NCI-H1105 treated with DMSO at 0.1 percent for 48 hours (cell line): Measurements from ENCODE around the gene TRPM6.
"Not testable (repeated sequence)": the region's sequence is repeated elsewhere in the genome, so short reads cannot be mapped to it uniquely, and the experiment has no call there.

Experiments
- DNase-seq: peaks from one replicate; lab custom pipeline; 2025; lab: John Stamatoyannopoulos, UW

TRPM6 gene

GRCh38 chr9:74859786-74860185 lies 27.9 kb downstream of the TRPM6 start:
- DNase-seq: no peak

GRCh38 chr9:74858751-74859414 lies 28.8 kb downstream of the TRPM6 start:
- DNase-seq: no peak

DNA sequence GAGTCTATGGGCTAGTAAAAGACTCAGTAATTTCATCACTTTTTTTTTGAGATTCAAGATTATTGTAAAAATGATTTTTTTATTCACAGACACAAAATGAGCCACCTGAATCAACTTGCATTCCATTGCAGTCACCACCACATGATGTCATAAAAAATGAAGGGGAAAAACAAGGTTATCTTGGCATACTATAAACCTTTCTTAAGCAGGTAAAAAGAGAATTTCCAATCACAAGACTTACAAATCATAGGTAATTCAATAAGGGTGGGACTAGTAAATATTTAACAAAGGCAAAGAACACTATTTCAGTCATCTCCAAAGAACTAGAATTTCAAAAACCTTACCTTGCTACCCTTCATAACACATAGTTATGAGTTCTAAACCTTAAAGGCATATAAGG lies 30.7 kb downstream of the TRPM6 start:
- DNase-seq: no peak

GRCh38 chr9:74855072-74855471 lies 32.6 kb downstream of the TRPM6 start:
- no peak for DNase-seq

DNA sequence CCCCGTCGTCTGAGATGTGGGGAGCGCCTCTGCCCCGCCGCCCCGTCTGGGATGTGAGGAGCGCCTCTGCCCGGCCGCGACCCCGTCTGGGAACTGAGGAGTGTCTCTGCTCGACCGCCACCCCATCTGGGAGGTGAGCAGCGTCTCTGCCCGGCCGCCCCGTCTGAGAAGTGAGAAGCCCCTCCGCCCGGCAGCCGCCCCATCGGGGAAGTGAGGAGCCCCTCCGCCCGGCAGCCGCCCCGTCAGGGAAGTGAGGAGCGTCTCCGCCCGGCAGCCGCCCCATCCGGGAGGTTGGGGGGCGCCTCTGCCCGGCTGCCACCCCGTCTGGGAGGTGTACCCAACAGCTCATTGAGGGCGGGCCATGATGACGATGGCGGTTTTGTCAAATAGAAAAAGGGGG lies 34.7 kb downstream of the TRPM6 start:
- not testable (repeated sequence) for DNase-seq

DNA sequence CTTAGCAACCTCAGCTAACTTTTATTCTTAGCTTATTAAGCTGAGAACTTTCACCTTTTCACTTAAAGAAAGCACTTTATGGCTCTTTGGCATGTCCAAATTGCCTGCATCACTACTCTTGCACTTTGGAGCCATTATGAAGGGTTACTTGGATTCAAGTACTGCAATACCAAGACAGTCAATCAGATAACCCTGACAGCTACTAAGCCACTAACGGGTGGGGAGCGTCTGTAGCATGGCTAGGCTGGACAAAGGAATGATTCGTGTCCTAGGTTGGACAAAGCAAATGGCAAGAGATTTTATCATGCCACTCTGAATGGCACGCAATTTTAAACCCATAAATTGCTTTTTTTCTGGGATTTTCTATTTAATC lies 39.6 kb downstream of the TRPM6 start:
- DNase-seq: no peak

- no peak for DNase-seq
These were observed 40.1 kb downstream of the TRPM6 start for GRCh38 chr9:74847478-74848152.

- no peak for DNase-seq
These were observed 41.0 kb downstream of the TRPM6 start for GRCh38 chr9:74846766-74847165.

- DNase-seq: no peak
These were observed 49.4 kb downstream of the TRPM6 start for GRCh38 chr9:74838351-74838750.

- DNase-seq: no peak
These were observed 63.1 kb downstream of the TRPM6 start for GRCh38 chr9:74824654-74825053.

DNA sequence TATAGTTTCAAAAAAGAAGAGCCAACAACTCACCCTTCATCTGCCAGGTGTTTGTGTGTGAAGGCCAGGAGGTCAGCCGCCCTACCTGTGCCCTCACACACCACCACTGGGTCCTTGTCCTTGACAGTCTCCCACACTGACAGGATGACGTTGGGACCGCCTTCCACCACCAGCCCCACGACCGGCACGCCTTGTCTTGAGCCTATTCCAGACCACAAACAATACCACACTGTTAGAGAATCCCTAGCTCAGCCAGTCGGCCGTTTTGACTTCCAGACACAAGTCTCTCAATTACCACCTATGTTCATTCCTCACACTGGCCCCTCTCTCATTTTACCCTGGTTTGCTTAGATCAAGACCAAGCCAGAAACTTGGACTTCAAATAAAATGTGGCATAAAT lies 66.1 kb downstream of the TRPM6 start:
- DNase-seq: no peak

DNA sequence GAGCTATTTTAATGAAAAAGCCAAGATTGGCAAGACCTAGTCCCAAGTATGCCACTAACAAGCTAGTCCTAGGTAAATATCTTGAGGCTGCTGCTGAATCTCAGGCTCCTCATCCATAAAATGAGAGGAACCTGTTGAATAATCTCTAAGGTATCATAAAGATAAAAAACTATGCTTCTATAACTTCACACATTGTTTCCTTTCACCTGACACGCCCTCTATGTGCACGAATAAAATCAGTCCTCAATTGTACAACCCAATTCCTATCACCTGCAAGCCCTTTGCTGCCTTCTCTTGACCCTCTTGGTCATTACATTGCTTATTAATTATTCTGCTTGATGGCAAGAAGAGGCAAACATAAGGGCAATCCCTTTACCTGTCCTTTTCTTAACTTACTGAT lies 69.9 kb downstream of the TRPM6 start:
- no peak for DNase-seq

GRCh38 chr9:74817281-74817810 lies 70.4 kb downstream of the TRPM6 start:
- no peak for DNase-seq

GRCh38 chr9:74810200-74810599 lies 77.5 kb downstream of the TRPM6 start:
- DNase-seq: no peak

GRCh38 chr9:74804018-74804385 lies 83.7 kb downstream of the TRPM6 start:
- no peak for DNase-seq

GRCh38 chr9:74803376-74804017 lies 84.2 kb downstream of the TRPM6 start:
- no peak for DNase-seq

DNA sequence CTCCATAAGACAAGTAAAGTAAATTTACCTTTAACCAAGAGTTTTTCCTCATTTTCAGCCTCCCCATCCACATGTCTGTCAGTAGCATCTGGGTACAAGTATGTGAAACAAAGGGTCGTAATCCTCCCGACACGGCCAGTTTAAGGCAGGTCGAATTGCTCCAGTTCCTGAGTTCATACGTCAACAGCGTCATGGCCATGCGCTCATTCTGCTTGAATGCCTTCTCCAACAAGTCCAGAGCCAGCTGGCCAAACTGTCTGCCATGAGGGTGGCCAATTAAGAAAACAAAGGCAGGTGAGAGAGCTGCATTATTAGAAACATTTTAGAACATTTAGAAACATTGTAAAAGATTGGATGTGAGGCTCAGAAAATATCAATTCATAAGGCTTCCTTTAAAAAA lies 87.5 kb downstream of the TRPM6 start:
- DNase-seq: no peak

GRCh38 chr9:74795803-74796202 lies 91.9 kb downstream of the TRPM6 start:
- peak; percentile 10 for DNase-seq

DNA sequence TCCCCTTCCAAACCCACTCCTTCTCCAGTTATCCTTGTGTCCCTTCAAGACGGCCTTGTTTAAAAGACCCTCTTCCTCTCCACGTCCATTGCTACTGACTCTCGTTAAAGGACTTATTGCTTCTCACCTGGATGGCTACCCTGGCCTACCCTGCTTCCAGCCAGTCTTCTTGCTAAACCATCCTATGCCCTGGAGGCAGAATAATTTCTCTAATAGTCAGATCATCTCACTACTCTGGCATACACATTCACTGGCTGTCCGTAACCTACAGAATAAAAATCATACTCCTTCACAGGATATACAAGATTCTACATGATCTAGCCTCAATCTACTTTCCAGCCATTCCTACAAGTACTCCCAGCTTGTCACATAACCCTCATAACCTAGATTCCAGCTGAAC lies 92.6 kb downstream of the TRPM6 start:
- no peak for DNase-seq

DNA sequence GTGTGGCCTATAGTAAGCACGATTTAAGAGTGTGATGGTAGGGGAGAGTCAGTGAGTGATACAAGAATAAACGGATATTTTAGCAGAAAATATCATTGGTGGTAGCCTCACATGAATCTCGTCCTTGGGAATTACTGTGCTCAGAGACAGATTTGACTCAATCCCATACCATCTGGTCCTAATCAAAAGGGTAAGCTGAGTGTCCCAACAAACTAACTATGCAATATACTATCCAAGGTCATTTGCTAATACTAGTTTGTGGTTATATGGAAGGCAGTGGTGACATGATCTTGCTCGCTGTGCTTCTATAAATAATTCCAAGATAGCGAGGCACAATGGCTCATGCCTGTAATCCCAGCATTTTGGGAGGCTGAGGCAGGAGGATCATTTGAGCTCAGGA lies 103.2 kb downstream of the TRPM6 start:
- no peak for DNase-seq

GRCh38 chr9:74783408-74783807 lies 104.3 kb downstream of the TRPM6 start:
- DNase-seq: no peak

DNA sequence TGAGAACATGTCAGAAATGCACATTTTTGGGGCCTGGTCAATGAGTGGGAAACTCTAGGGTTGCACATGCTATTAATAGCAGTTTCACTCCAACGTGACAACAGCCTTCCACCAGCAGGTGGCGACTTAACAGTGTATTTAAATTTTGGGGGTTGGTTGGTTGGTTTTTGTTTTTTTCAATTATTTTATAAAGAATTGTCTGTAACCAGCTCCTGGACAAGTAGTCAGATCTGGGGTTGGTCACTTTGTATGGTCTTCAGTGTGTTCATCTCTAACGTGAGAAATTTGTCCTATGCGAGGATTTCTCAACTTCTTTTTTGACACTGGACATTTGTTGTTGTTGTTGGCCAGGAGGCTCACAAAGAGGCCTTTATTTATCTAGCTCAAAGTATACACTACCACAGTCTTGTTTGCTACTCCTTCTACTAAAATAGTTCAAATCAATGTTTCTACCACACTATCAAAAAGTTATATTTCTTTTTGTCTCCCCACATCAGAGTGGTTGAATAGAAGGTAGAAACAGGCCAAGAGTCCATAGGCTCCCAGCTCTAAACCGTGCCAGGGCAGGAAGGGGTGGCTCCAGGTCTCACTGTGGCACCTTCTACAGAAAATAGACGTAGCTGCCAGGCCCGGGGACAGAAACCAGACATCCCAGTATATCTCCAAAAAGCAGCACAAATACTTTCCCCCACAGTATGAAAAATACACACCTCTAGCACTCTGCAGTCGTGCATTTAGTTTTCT lies 110.4 kb downstream of the TRPM6 start:
- DNase-seq: peak; percentile 56

- no peak for DNase-seq
These were observed 112.3 kb downstream of the TRPM6 start for GRCh38 chr9:74775396-74775795.
